NOMO-1 (cell line): ENCODE data around the gene DOCK1.

Experiments used
- DNase-seq, 2 experiments: peaks; one replicate each; lab custom pipeline; 2025; ENCODE audit not compliant: unreplicated experiment in 2 of 2; lab: John Stamatoyannopoulos, UW

DOCK1 gene

GRCh38 chr10:127474501-127474900 is 569.3 kb downstream of the DOCK1 start:
- no peak for DNase-seq

- no peak for DNase-seq
Measured at GRCh38 chr10:127485153-127485857, 580.1 kb downstream of the DOCK1 start.

- DNase-seq: no peak
Measured at GRCh38 chr10:127486355-127486754, 581.1 kb downstream of the DOCK1 start.

DNA sequence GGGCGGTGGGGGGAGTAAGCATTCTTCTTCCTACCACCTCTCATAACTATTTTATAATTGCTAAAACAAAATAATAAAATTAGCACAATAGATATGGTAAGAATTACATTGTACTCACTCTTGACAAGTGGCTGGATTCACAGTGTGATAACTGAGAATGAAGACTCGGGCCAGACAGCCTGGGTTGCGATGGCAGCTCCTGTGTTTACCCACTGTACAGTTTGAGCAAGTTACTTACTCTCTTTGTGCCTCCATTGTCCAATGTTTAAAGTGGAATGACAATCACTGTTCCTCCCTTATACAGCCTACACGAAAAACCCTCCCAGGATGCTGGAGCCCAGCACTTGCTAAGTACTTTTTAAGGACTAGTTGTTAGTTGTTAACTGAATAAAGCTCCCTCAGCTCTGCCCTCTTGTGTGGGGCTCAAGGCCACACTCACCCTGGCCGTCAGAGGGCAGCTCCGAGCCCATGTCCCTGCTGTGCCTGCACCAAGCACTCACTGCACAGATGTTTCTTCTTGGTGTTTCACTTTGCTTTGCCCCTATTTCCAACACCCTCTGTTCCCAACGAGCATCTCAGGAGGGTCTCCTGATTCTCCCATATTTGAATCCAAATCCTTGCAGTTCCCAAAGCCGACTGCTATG is 587.5 kb downstream of the DOCK1 start:
- DNase-seq: no peak

DNA sequence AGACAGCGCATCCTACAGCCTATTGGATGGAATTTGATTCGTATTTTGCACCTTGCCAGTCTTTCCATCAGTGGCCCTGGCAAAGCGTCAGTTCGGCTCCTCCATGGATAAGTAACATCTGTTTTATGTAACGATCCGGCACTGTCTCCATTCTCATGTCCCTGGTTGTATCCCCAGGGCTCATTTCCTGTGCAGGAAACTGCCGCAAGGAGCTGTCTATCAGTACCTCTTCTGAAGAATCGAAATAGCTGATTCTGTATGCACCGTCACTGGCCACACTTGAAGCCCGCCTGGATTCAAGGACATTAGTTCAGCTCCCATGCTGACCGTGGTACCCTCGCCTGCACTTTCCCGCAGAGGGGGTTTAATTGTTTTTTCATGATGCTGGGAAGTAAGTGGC is 590.8 kb downstream of the DOCK1 start:
- no peak for DNase-seq

DNA sequence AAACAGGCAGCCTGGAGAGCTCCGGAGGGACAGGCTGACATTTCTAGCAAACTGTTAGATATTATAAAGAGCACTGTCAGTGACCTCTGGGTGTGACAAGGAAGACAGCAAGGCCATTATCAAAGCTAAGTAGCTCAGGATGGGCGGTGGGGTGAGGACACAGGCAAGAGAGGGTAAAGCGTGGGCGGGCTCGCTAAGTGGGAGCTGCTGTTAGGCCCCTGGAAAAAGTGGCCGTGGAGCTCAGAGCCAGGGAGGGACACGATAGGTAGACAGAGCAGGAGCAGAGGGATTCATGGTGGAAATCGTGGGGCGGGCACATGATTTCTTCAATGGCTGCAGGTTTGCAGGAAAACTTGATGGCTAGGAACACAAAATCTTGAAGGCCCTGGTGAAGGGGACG is 592.5 kb downstream of the DOCK1 start:
- no peak for DNase-seq

DNA sequence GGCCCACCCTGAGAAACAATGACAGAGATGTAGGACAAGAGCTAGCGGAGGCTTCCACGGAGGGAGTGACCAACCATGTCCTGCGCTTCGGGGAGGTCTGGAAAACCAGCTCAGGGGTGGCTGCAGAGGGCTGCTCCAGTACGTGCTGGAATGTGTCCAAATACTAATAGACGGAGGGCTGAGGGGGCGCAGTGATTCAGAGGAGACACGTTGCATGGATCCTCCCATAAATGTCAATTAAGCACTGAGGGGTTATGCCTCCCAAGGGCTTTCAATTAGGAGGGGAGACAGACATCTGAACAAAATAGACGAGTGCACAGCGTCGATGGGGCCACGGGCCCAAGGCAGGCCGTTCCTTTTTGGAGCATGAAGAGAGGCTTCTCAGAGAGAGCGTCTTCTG is 592.9 kb downstream of the DOCK1 start:
- no peak for DNase-seq

DNA sequence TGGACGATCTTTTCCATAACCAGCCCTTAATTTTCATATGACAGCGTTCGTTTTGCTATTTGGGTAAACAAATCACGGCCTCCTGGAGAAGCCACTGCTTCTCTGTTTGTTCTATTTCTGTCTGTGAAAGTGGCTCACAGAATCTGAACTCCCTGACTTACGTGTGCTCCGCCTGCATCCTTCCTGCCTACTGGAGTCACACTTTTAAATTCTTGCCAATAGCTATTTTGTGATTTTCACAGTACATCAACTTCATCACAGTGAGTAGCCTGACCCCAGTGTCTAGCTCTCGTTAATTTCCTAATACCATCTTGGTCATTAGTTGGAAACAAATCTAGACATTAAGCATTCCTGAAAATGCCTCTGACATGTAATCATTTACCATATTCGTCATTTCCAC is 594.9 kb downstream of the DOCK1 start:
- no peak for DNase-seq
